H1 (cell line): ENCODE results near the gene HOXA11. TPM values are rescaled to one million over a fixed set of nuclear protein-coding genes. Genes with fewer than 3 reads are reported as not detected.

Source experiments
- CTCF ChIA-PET: fragments of 300-600 bp; sonication (Branson Sonifier 250); formaldehyde crosslinking; loops from one replicate; lab custom pipeline; 2021; ENCODE audit not compliant: partially characterized antibody; lab: Charles Lee
- POLR2A ChIA-PET: fragments of 300-600 bp; sonication (Branson Sonifier 250); formaldehyde crosslinking; loops from one replicate; lab custom pipeline; 2021; ENCODE audit warnings: inconsistent platforms; ENCODE audit not compliant: partially characterized antibody; lab: Charles Lee
- DNase-seq, 2 experiments: peaks; one replicate each; pipeline versions ENCODE4 v3.0.0 to v3.0.0-alpha.2; 2010 to 2022; ENCODE audit warnings: low spot score in 2 of 2, low read depth in 1 of 2, mixed read lengths in 1 of 2
- FAIRE-seq: peaks from 2 replicates; lab custom pipeline; 2011; peaks lifted over from hg19 to GRCh38; lab: Jason Lieb, UNC
- H2AFZ ChIP-seq: 2 replicates; pipeline ENCODE4 v1.8.1; 2012; ENCODE audit warnings: low read length, inconsistent platforms
- H2AK5ac ChIP-seq: 2 replicates; pipeline ENCODE4 v1.6.1; 2013; ENCODE audit warnings: low read depth, low read length
- H2BK120ac ChIP-seq: replicated peaks from 2 replicates; pipeline ENCODE3; 2013; ENCODE audit warnings: low read depth, low read length, inconsistent platforms
- H2BK12ac ChIP-seq: 2 replicates; pipeline ENCODE4 v1.6.1; 2013; ENCODE audit warnings: low read depth, low read length
- H2BK15ac ChIP-seq: 2 replicates; pipeline ENCODE4 v1.6.1; 2013; ENCODE audit warnings: low read length
- H2BK20ac ChIP-seq: 2 replicates; pipeline ENCODE4 v1.6.1; 2013; ENCODE audit warnings: low read length
- H2BK5ac ChIP-seq: 2 replicates; pipeline ENCODE4 v1.6.1; 2013; ENCODE audit warnings: low read depth, low read length
- H3K14ac ChIP-seq: 2 replicates; pipeline ENCODE4 v1.6.1; 2013; ENCODE audit warnings: inconsistent platforms; ENCODE audit not compliant: insufficient read length
- H3K18ac ChIP-seq: 2 replicates; pipeline ENCODE4 v1.6.1; 2013; ENCODE audit warnings: low read length; ENCODE audit errors: extremely low read depth
- H3K23ac ChIP-seq: 2 replicates; pipeline ENCODE4 v1.6.1; 2013; ENCODE audit warnings: inconsistent platforms; ENCODE audit not compliant: insufficient read length
- H3K23me2 ChIP-seq: 2 replicates; pipeline ENCODE4 v1.6.1; 2013; ENCODE audit warnings: low read depth, low read length
- H3K27ac ChIP-seq: 2 replicates; pipeline ENCODE4 v1.6.1; 2011; ENCODE audit warnings: low read depth, low read length, inconsistent platforms
- H3K27me3 ChIP-seq, 4 experiments: replicated peaks in 1 of 4; 1 replicate in 1 of 4; 2 replicates in 3 of 4; pipeline versions ENCODE4 v1.6.1 to v1.8.1; 2011 to 2013; ENCODE audit warnings: low read length in 3 of 4, mild to moderate bottlenecking in 3 of 4, inconsistent platforms in 2 of 4, mixed read lengths in 2 of 4, moderate library complexity in 1 of 4; ENCODE audit not compliant: control insufficient read depth in 3 of 4, insufficient read depth in 3 of 4; ENCODE audit errors: extremely low read depth in 1 of 4
- H3K36me3 ChIP-seq, 4 experiments: 2 replicates each; pipeline versions ENCODE4 v1.6.1 to v1.8.1; 2011 to 2013; ENCODE audit warnings: mild to moderate bottlenecking in 4 of 4, low read length in 3 of 4, moderate library complexity in 2 of 4, control low read depth in 1 of 4, inconsistent platforms in 1 of 4; ENCODE audit not compliant: insufficient read depth in 4 of 4, control insufficient read depth in 2 of 4
- H3K4ac ChIP-seq: replicated peaks from 2 replicates; pipeline ENCODE3; 2013; ENCODE audit warnings: low read length, low read depth, mixed read lengths, inconsistent platforms; ENCODE audit not compliant: insufficient read length
- H3K4me1 ChIP-seq, 4 experiments: replicated peaks in 1 of 4; 1 replicate in 1 of 4; 2 replicates in 3 of 4; pipeline versions ENCODE4 v1.6.1 to v1.8.1; 2011 to 2013; ENCODE audit warnings: low read length in 3 of 4, inconsistent platforms in 2 of 4, mixed read lengths in 1 of 4; ENCODE audit not compliant: insufficient read depth in 4 of 4, control insufficient read depth in 3 of 4
- H3K4me2 ChIP-seq, 2 experiments: 2 replicates each; pipeline versions ENCODE4 v1.6.1 to v1.8.1; 2011 to 2013; ENCODE audit warnings: low read depth in 2 of 2, low read length in 2 of 2, control low read depth in 1 of 2, inconsistent platforms in 1 of 2, mild to moderate bottlenecking in 1 of 2; ENCODE audit not compliant: insufficient read depth in 1 of 2
- H3K4me3 ChIP-seq, 4 experiments: fragments of 200-600, 300-600 bp in 1 of 4; sonication (generic), shearing (Covaris generic), sonication (Bioruptor Twin) in 1 of 4; 2 replicates each; pipeline versions ENCODE4 v1.5.1 to v1.8.1; 2011 to 2016; ENCODE audit warnings: low read length in 4 of 4, low read depth in 3 of 4, control low read depth in 2 of 4, inconsistent platforms in 2 of 4, mild to moderate bottlenecking in 2 of 4, mixed read lengths in 1 of 4, moderate library complexity in 1 of 4; ENCODE audit not compliant: insufficient read depth in 2 of 4; ENCODE audit errors: extremely low read depth in 1 of 4
- H3K56ac ChIP-seq: replicated peaks from 2 replicates; pipeline ENCODE3; 2013; ENCODE audit warnings: low read depth, mild to moderate bottlenecking, mixed read lengths, low read length, inconsistent platforms; ENCODE audit not compliant: insufficient read length
- H3K79me1 ChIP-seq: 2 replicates; pipeline ENCODE4 v1.6.1; 2013; ENCODE audit warnings: low read depth, low read length, control low read depth
- H3K79me2 ChIP-seq, 2 experiments: 2 replicates each; pipeline versions ENCODE4 v1.6.1 to v1.8.1; 2012 to 2013; ENCODE audit warnings: low read length in 2 of 2, mild to moderate bottlenecking in 2 of 2, inconsistent platforms in 1 of 2; ENCODE audit not compliant: insufficient read depth in 2 of 2, control insufficient read depth in 1 of 2
- H3K9ac ChIP-seq, 4 experiments: replicated peaks in 1 of 4; 1 replicate in 1 of 4; 2 replicates in 3 of 4; pipeline versions ENCODE4 v1.6.1 to v1.8.1; 2011 to 2013; ENCODE audit warnings: low read depth in 3 of 4, low read length in 3 of 4, control low read depth in 2 of 4, mild to moderate bottlenecking in 2 of 4, moderate library complexity in 2 of 4, inconsistent platforms in 1 of 4; ENCODE audit errors: extremely low read depth in 1 of 4
- H3K9me3 ChIP-seq, 2 experiments: 2 replicates each; pipeline versions ENCODE4 v1.6.1 to v1.8.1; 2012 to 2013; ENCODE audit warnings: mild to moderate bottlenecking in 2 of 2, moderate library complexity in 2 of 2, control low read depth in 1 of 2, inconsistent platforms in 1 of 2, low read depth in 1 of 2, low read length in 1 of 2, mixed read lengths in 1 of 2; ENCODE audit not compliant: insufficient read depth in 2 of 2
- H4K20me1 ChIP-seq, 2 experiments: replicated peaks in 1 of 2; 2 replicates each; pipeline versions ENCODE3 to v1.8.1; 2011 to 2013; ENCODE audit warnings: inconsistent platforms in 2 of 2, low read length in 2 of 2, mild to moderate bottlenecking in 1 of 2; ENCODE audit not compliant: insufficient read depth in 2 of 2, control insufficient read depth in 1 of 2
- H4K5ac ChIP-seq: 2 replicates; pipeline ENCODE4 v1.6.1; 2013; ENCODE audit warnings: low read length, low read depth, mixed read lengths, inconsistent platforms; ENCODE audit not compliant: insufficient read length
- H4K8ac ChIP-seq: 2 replicates; pipeline ENCODE4 v1.8.0; 2013; ENCODE audit warnings: mild to moderate bottlenecking, moderate library complexity, low read length, inconsistent platforms; ENCODE audit not compliant: insufficient read depth; ENCODE audit errors: extremely low read depth
- H4K91ac ChIP-seq: replicated peaks from 2 replicates; pipeline ENCODE3; 2013; ENCODE audit warnings: low read length, mixed read lengths, inconsistent platforms; ENCODE audit not compliant: insufficient read length
- CBX8 ChIP-seq: fragments of 300-800, 300-1000 bp; sonication (generic); IDR thresholded peaks from 2 replicates; pipeline ENCODE4 v1.7.1; 2016; ENCODE audit warnings: low read depth, low read length, borderline replicate concordance
- CHD1 ChIP-seq: IDR thresholded peaks from 2 replicates; pipeline ENCODE4 v1.6.1; 2012; ENCODE audit warnings: low read depth, low read length, improper control_type of control experiment
- EZH2 ChIP-seq: fragments of 200-600 bp; sonication (generic); IDR thresholded peaks from 2 replicates; pipeline ENCODE4 v1.7.1; 2012; ENCODE audit warnings: low read depth, mild to moderate bottlenecking, moderate library complexity, low read length, inconsistent platforms; ENCODE audit not compliant: severe bottlenecking
- MAFK ChIP-seq: IDR thresholded peaks from 2 replicates; pipeline ENCODE4 v1.6.1; 2012; ENCODE audit warnings: low read depth, mild to moderate bottlenecking, improper control_type of control experiment, low read length
- RNF2 ChIP-seq: fragments of 200-900, 300-1000 bp; sonication (generic); IDR thresholded peaks from 2 replicates; pipeline ENCODE4 v1.7.1; 2016; ENCODE audit warnings: borderline replicate concordance, low read depth, mild to moderate bottlenecking, antibody characterized with exemption, low read length; ENCODE audit not compliant: poor library complexity, severe bottlenecking; ENCODE audit errors: missing control alignments
- RXRA ChIP-seq: IDR thresholded peaks from 2 replicates; pipeline ENCODE4 v1.6.1; 2011; ENCODE audit warnings: low read depth, mild to moderate bottlenecking, low read length, moderate library complexity; ENCODE audit not compliant: insufficient read depth
- SP4 ChIP-seq: IDR thresholded peaks from 2 replicates; pipeline ENCODE4 v1.6.1; 2012; ENCODE audit warnings: low read length, inconsistent platforms
- WGBS, 2 experiments: shearing (Covaris generic) in 1 of 2; methylation state at CpG; one replicate each; pipeline versions ENCODE4 v1.1.6 to v1.1.7; 2013 to 2015; ENCODE audit warnings: low lambda C conversion rate in 2 of 2, mixed read lengths in 2 of 2, inconsistent platforms in 1 of 2, low coverage in 1 of 2, missing lambda C conversion rate in 1 of 2; ENCODE audit not compliant: insufficient replicate concordance in 2 of 2, insufficient coverage in 1 of 2, insufficient read length in 1 of 2; ENCODE audit errors: extremely low coverage in 1 of 2, missing lambda C conversion rate in 1 of 2; 5-methylcytosine and 5-hydroxymethylcytosine counted together
- polyA plus RNA-seq, 7 experiments: library from polyadenylated mRNA; depleted of rRNA in 3 of 7; stranded (reverse) in 5 of 7; unstranded in 2 of 7; fragments of >200 nt in 5 of 7; fragments of 200-250 nt in 2 of 7; gene quantifications; 1 replicate in 5 of 7; 2 replicates in 1 of 7; 4 replicates in 1 of 7; pipeline versions ENCODE4 v1.2.1 to v1.2.3, GENCODE V29; 2011 to 2013; ENCODE audit warnings: missing spikeins in 2 of 7, mixed read lengths in 2 of 7
- total RNA-seq: library from RNA; stranded (reverse); fragmentation: NEBNext Ultra II Directional; extraction: Animal tissue kit (Norgen Biotek cat#: 25700); gene quantifications from 2 replicates; pipeline ENCODE4 v1.2.1, GENCODE V29; 2021

HOXA11 gene
- total and polyA plus RNA-seq, 2 of the 8 experiments (the other 6 are each of a cell fraction or from before 2014, with no cell fraction given) = not detected

- H3K4me3 ChIP-seq = no peak overlapping the region
- no peak overlapping the region for H2BK15ac ChIP-seq
- H3K9me3 ChIP-seq = no peaks in the 10 kb centered on the region
- no peak overlapping the region for H2BK5ac ChIP-seq
- H3K56ac ChIP-seq = no peak overlapping the region
- H3K4me2 ChIP-seq = no peak overlapping the region
- H3K9ac ChIP-seq = no peak overlapping the region
- H3K4ac ChIP-seq = no peak overlapping the region
- H3K23ac ChIP-seq = no peak overlapping the region
- no peak overlapping the region for H3K27ac ChIP-seq
- H2AK5ac ChIP-seq = no peak overlapping the region
- peaks cover 0 to 4% (median under 1%) of the 10 kb centered on the region in 4 experiments; a peak in 3 of 7 replicates for H3K4me1 ChIP-seq
- H3K27me3 ChIP-seq = peaks cover 96 to 100% (median 100%) of the 10 kb centered on the region in 4 experiments
- ChIA-PET POLR2A (no interaction called here), CTCF (interaction anchor here (1.3 to 6.6 kb wide), 9 partner anchors 8 to 40 kb away, joined by 3 to 64 read pairs (median 23); partner anchors contain the start of genes EVX1, HOXA11 and HOXA13)
- H3K14ac ChIP-seq = no peak overlapping the region
- H2BK12ac ChIP-seq = no peak overlapping the region
- no peak for TF ChIP-seq SP4
- peak; percentile 51 for TF ChIP-seq EZH2
- TF ChIP-seq MAFK = no peak
- TF ChIP-seq CHD1 = no peak
- TF ChIP-seq RXRA = no peak
- 0 out of 2 replicates have a peak, but pooled peaks have one; percentile 50 for TF ChIP-seq CBX8
- TF ChIP-seq RNF2 = peak; percentile 87
- no peak overlapping the region for H2AFZ ChIP-seq
- H3K36me3 ChIP-seq = peaks cover 0 to 11% (median 0%) of the 10 kb centered on the region in 4 experiments; a peak in 1 of 8 replicates
- no peaks in the 10 kb centered on the region for H3K79me1 ChIP-seq
- no peaks in the 10 kb centered on the region for H3K23me2 ChIP-seq
- no peak for FAIRE-seq
- 30% methylated on average over 7 of the region's 7 CpGs; no CpG with 5 or more reads in 1 of the 2 experiments for WGBS, 2 experiments
- no peak overlapping the region for H4K91ac ChIP-seq
- H4K5ac ChIP-seq = no peak overlapping the region
- H4K20me1 ChIP-seq = peaks cover 16 to 44% of the 10 kb centered on the region in 2 experiments
- no peak overlapping the region for H2BK20ac ChIP-seq
- no peaks in the 10 kb centered on the region for H3K79me2 ChIP-seq
- no peak overlapping the region for H2BK120ac ChIP-seq
- H3K18ac ChIP-seq = no peak overlapping the region
- no peak overlapping the region for H4K8ac ChIP-seq
- DNase-seq = no peak
Observed at GRCh38 chr7:27207348-27207985, 22.4 kb upstream of the HOXA11 start.
